DOHH2 (cell line): ENCODE measurements around the gene WTIP.

Experiments used
- CTCF ChIP-seq: fragments of 200-600 bp; sonication (generic); IDR thresholded peaks from one replicate; pipeline ENCODE4 v1.5.1; 2014; ENCODE audit warnings: antibody characterized with exemption, mild to moderate bottlenecking, low read depth, low read length; ENCODE audit not compliant: poor library complexity, severe bottlenecking
- EZH2phosphoT487 ChIP-seq: fragments of 200-600 bp; sonication (generic); IDR thresholded peaks from 2 replicates; pipeline ENCODE4 v1.6.1; 2017; ENCODE audit warnings: borderline replicate concordance, mild to moderate bottlenecking, antibody characterized with exemption, low read length, moderate library complexity, mixed read lengths

- TF ChIP-seq CTCF: no peak
- TF ChIP-seq EZH2phosphoT487: no peak
Observed at GRCh38 chr19:34513767-34514166, 32.2 kb downstream of the WTIP start.
